Upper lobe of right lung (tissue), 1 donor: ENCODE data around the gene CDC34. TPM values are rescaled to one million over a fixed set of nuclear protein-coding genes. Genes with fewer than 3 reads are reported as not detected.

ENCODE experiments used
- ATAC-seq: fragments of 200-7000 bp; cut with Tn5 transposase; one replicate; pipeline ENCODE4 v1.9.1; 2020; ENCODE audit warnings: mild to moderate bottlenecking, moderate library complexity
- DNase-seq: peaks from one replicate; pipeline ENCODE4 v3.0.0-alpha.2; 2020
- H3K27ac ChIP-seq: fragments of 200-600 bp; one replicate; pipeline ENCODE4 v1.8.0; 2022
- H3K27me3 ChIP-seq: fragments of 200-600 bp; one replicate; pipeline ENCODE4 v1.8.0; 2022; ENCODE audit warnings: mild to moderate bottlenecking
- H3K36me3 ChIP-seq: fragments of 200-600 bp; one replicate; pipeline ENCODE4 v1.8.0; 2022
- H3K4me1 ChIP-seq: fragments of 200-600 bp; one replicate; pipeline ENCODE4 v1.8.0; 2022
- H3K4me3 ChIP-seq: fragments of 200-600 bp; one replicate; pipeline ENCODE4 v1.8.0; 2022; ENCODE audit warnings: mild to moderate bottlenecking
- H3K9me3 ChIP-seq: fragments of 200-600 bp; one replicate; pipeline ENCODE4 v1.8.0; 2022
- CTCF ChIP-seq: fragments of 200-600 bp; IDR thresholded peaks from one replicate; pipeline ENCODE4 v1.8.0; 2022; ENCODE audit warnings: antibody characterized with exemption
- intact Hi-C: fragments of 100-400 bp; cut with DNase I; formaldehyde crosslinking; loops from one replicate; pipeline ENCODE4 v1.11.0; 2022
- total RNA-seq: library from RNA; stranded (reverse); fragmentation: NEBNext Ultra II Directional; extraction: Animal tissue kit (Norgen Biotek cat#: 25700); gene quantifications from one replicate; pipeline ENCODE4 v1.2.1, GENCODE V29; 2021
- donor health status: DM: no; HTN: yes; CAD: no; lungs with severe emphysema.

CDC34 gene
- total RNA-seq, 1 donor from 2014 or later = 40.9 TPM

- no peak for TF ChIP-seq CTCF
- ATAC-seq = no peak
- no peak for DNase-seq
- Histone ChIP-seq H3K36me3 (no peaks in the 10 kb centered on the region), H3K27ac (no peak overlapping the region), H3K9me3 (no peaks in the 10 kb centered on the region), H3K27me3 (no peaks in the 10 kb centered on the region), H3K4me1 (peaks cover 10% of the 10 kb centered on the region), H3K4me3 (no peak overlapping the region)
- intact Hi-C loops = no loop called here
These were observed 28.6 kb downstream of the CDC34 start for GRCh38 chr19:560121-560520.

DNA sequence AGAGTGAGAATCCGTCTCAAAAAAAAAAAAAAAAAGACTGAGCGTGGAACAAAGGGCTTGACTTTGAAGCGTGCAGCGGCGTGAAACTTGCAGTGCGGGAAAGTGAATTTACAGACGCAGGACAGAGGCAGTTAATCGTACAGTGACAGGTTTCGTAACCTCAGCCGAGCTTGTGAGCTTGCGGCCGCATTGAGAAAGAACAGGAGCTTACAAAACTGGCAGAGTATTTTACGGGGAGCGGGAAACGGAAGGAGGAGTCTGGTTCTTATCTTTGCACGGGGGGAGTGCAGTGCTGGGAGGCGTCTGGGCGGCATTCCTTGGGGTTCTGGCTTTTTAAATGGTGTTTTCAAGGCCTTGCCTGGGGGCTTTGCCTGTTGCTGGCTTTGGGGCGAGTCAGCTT is 34.8 kb downstream of the CDC34 start:
- no peak for TF ChIP-seq CTCF
- no peak overlapping the region for H3K4me3 ChIP-seq
- peak; percentile 64 for DNase-seq
- peaks cover 6% of the 10 kb centered on the region for H3K4me1 ChIP-seq
- no peak overlapping the region for H3K27ac ChIP-seq
- intact Hi-C loops = no loop called here
- no peaks in the 10 kb centered on the region for H3K36me3 ChIP-seq
- H3K9me3 ChIP-seq = no peaks in the 10 kb centered on the region
- peak; percentile 75 for ATAC-seq
- H3K27me3 ChIP-seq = no peaks in the 10 kb centered on the region

DNA sequence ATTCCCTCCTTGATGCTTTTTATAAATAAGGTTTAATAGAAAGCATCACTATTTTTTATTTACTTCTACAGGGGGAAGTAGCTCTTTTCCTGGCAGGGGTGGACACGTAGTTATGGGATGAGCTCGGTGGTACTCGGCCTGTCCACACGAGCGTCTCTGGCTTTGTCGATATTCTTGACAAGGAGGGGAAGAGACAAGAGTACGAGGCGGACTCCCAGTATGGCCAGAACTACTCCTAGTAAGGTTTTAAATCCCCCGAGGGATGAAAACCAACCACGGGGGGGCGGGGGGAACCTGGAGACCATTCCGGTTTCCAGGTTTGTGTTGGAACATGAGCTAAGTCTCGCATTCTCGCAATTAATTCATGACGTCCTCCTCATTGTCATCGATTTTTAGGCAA is 35.3 kb downstream of the CDC34 start:
- ATAC-seq = no peak
- intact Hi-C loops = no loop called here
- no peak for TF ChIP-seq CTCF
- DNase-seq = no peak
- Histone ChIP-seq H3K27me3 (no peaks in the 10 kb centered on the region), H3K4me1 (peaks cover 9% of the 10 kb centered on the region), H3K36me3 (no peaks in the 10 kb centered on the region), H3K9me3 (no peaks in the 10 kb centered on the region), H3K4me3 (no peak overlapping the region), H3K27ac (no peak overlapping the region)

DNA sequence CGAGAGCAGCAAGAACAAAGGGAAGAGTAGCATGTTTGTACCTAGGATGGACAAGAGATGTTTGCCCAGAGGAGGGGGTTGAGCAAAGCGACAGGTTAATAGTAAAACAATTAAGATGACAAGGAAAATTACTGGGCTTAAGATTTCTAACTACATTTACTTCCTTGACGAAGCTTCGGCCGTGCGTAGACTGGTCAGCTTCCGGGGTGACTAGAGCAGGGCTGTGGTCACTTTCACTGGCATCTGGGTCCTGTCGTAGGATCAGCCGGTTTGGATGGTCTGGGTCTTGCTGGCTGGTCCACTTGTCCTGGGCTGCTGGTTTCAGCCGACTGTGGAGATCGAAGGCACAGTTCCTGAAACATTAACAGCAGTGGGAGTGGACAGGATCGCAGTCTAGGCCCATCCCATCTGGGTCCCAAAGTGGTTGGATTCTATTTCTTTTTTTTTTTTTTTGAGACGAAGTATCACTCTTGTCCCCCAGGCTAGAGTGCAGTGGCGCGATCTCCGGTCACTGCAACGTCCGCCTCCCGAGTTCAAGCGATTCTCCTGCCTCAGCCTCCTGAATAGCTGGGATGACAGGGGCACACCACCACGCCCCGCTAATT is 35.8 kb downstream of the CDC34 start:
- no peak for TF ChIP-seq CTCF
- no peaks in the 10 kb centered on the region for H3K9me3 ChIP-seq
- ATAC-seq (no peak), DNase-seq (no peak)
- H3K36me3 ChIP-seq = no peaks in the 10 kb centered on the region
- H3K4me3 ChIP-seq = no peak overlapping the region
- H3K4me1 ChIP-seq = peaks cover 9% of the 10 kb centered on the region
- H3K27ac ChIP-seq = no peak overlapping the region
- intact Hi-C loops = no loop called here
- H3K27me3 ChIP-seq = no peaks in the 10 kb centered on the region

DNA sequence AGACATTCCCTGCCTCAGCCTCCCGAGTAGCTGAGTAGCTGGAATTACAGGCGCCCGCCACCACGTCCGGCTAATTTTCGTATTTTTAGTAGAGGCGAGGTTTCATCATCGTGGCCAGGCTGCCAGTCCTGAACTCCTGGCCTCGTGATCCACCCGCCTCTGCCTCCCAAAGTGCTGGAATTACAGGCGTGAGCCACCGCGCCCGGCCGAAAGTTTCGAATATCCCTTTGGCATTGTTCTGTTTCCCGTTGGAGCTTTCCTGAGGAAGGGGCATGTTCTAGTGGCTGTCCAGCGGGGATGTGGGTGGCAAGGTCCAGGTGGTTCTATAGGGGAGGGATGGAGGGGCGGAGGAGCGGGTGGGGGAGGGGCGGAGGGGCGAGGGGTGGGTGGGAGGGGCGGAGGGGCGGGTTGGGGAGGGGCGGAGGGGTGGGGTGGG is 38.7 kb downstream of the CDC34 start:
- no peak overlapping the region for H3K4me3 ChIP-seq
- no peaks in the 10 kb centered on the region for H3K36me3 ChIP-seq
- intact Hi-C loops = no loop called here
- peak; percentile 72 for DNase-seq
- H3K4me1 ChIP-seq = peaks cover 29% of the 10 kb centered on the region
- no peak for TF ChIP-seq CTCF
- H3K27me3 ChIP-seq = no peaks in the 10 kb centered on the region
- no peak for ATAC-seq
- H3K27ac ChIP-seq = no peak overlapping the region
- no peaks in the 10 kb centered on the region for H3K9me3 ChIP-seq
